T-helper 22 cell (primary cell): ENCODE results near the gene ZSWIM3.
"Not testable (repeated sequence)": the region's sequence is repeated elsewhere in the genome, so short reads cannot be mapped to it uniquely, and the experiment has no call there.

Experiments used
- DNase-seq: peaks from one replicate; pipeline ENCODE4 v3.0.0-alpha.2; 2020; ENCODE audit warnings: low read depth

ZSWIM3 gene

GRCh38 chr20:45857114-45857881 is at the start of gene ZSWIM3, which contains the start of gene ACOT8:
TSS of gene ZSWIM3 (plus strand) at chr20:45857614. CDS start at chr20:45857826, 212 bp downstream.
TSS of gene ACOT8 (minus strand) at chr20:45857392. CDS start at chr20:45857315, 77 bp downstream.
- peak; percentile 93 for DNase-seq

GRCh38 chr20:45810191-45810970 is 47.0 kb upstream of the ZSWIM3 start:
- DNase-seq: no peak

GRCh38 chr20:45812157-45813005 is 45.0 kb upstream of the ZSWIM3 start, which contains the start of gene UBE2C:
TSS of gene UBE2C (plus strand) at chr20:45812644. CDS start at chr20:45812696, 52 bp downstream.
- DNase-seq: peak; percentile 90

- no peak for DNase-seq
Observed at GRCh38 chr20:45813006-45813340, 44.4 kb upstream of the ZSWIM3 start.

GRCh38 chr20:45813489-45813888 is 43.9 kb upstream of the ZSWIM3 start:
- DNase-seq: no peak

- no peak for DNase-seq
Observed at GRCh38 chr20:45814314-45814713, 43.1 kb upstream of the ZSWIM3 start.

GRCh38 chr20:45816951-45817350 is 40.5 kb upstream of the ZSWIM3 start:
- no peak for DNase-seq

GRCh38 chr20:45817376-45818194 is 39.8 kb upstream of the ZSWIM3 start:
- no peak for DNase-seq

- no peak for DNase-seq
Observed at GRCh38 chr20:45818239-45818638, 39.2 kb upstream of the ZSWIM3 start.

GRCh38 chr20:45819466-45819865 is 37.9 kb upstream of the ZSWIM3 start:
- no peak for DNase-seq

- DNase-seq: no peak
Observed at GRCh38 chr20:45821947-45822346, 35.5 kb upstream of the ZSWIM3 start.

GRCh38 chr20:45822857-45823256 is 34.6 kb upstream of the ZSWIM3 start:
- no peak for DNase-seq

- peak; percentile 20 for DNase-seq
Observed at GRCh38 chr20:45823949-45824835, 33.2 kb upstream of the ZSWIM3 start.

GRCh38 chr20:45826381-45827019 is 30.9 kb upstream of the ZSWIM3 start:
- no peak for DNase-seq

- DNase-seq: no peak
Observed at GRCh38 chr20:45827030-45827652, 30.3 kb upstream of the ZSWIM3 start, which contains the start of gene TNNC2. TSS of gene TNNC2 (minus strand) at chr20:45827312. CDS start at chr20:45827248, 64 bp downstream.

GRCh38 chr20:45827712-45828111 is 29.7 kb upstream of the ZSWIM3 start:
- no peak for DNase-seq

GRCh38 chr20:45828589-45828988 is 28.8 kb upstream of the ZSWIM3 start:
- no peak for DNase-seq

GRCh38 chr20:45829673-45830106 is 27.7 kb upstream of the ZSWIM3 start:
- DNase-seq: not testable (repeated sequence)

GRCh38 chr20:45832619-45833018 is 24.8 kb upstream of the ZSWIM3 start:
- no peak for DNase-seq
